Calu3 (cell line): Measurements from ENCODE around the gene ZBTB37. TPM values are rescaled to one million over a fixed set of nuclear protein-coding genes. Genes with fewer than 3 reads are reported as not detected.

Source experiments
- BruUV-seq: library from RNA; stranded (reverse); fragments of 400-500 nt; replicated peaks from 2 replicates; lab custom pipeline; 2021; lab: Mats Ljungman, UMichigan
- CTCF ChIA-PET: fragments of 300-600 bp; sonication (Branson Sonifier 250); formaldehyde crosslinking; loops from one replicate; lab custom pipeline; 2022; ENCODE audit warnings: antibody characterized with exemption; lab: Charles Lee
- DNase-seq: peaks from one replicate; pipeline ENCODE4 v3.0.0; 2022
- H3K27ac Mint-ChIP-seq: one replicate; pipeline ENCODE4 v1.8.0; 2022; ENCODE audit warnings: mixed read lengths; ENCODE audit not compliant: unreplicated experiment
- H3K27me3 Mint-ChIP-seq: one replicate; pipeline ENCODE4 v1.8.0; 2022; ENCODE audit warnings: mixed read lengths; ENCODE audit not compliant: unreplicated experiment
- H3K36me3 Mint-ChIP-seq: one replicate; pipeline ENCODE4 v1.8.0; 2022; ENCODE audit warnings: mild to moderate bottlenecking, moderate library complexity, mixed read lengths; ENCODE audit not compliant: insufficient read depth, unreplicated experiment
- H3K4me1 Mint-ChIP-seq: one replicate; pipeline ENCODE4 v1.8.0; 2022; ENCODE audit warnings: mild to moderate bottlenecking, low read depth, mixed read lengths; ENCODE audit not compliant: unreplicated experiment
- H3K4me3 Mint-ChIP-seq: one replicate; pipeline ENCODE4 v1.8.0; 2022; ENCODE audit warnings: mild to moderate bottlenecking, low read depth, moderate library complexity, mixed read lengths; ENCODE audit not compliant: unreplicated experiment
- H3K9me3 Mint-ChIP-seq: one replicate; pipeline ENCODE4 v1.8.0; 2022; ENCODE audit warnings: low read depth, mixed read lengths; ENCODE audit not compliant: unreplicated experiment
- CTCF ChIP-seq: fragments of 200-600 bp; IDR thresholded peaks from one replicate; pipeline ENCODE4 v1.8.0; 2022; ENCODE audit warnings: antibody characterized with exemption; ENCODE audit not compliant: unreplicated experiment
- intact Hi-C: fragments of 100-400 bp; cut with micrococcal nuclease; formaldehyde crosslinking; loops from one replicate; pipeline ENCODE4 v1.10.0; 2022; ENCODE audit not compliant: unreplicated experiment
- total RNA-seq: library from RNA; stranded (reverse); gene quantifications from 2 replicates; pipeline ENCODE4 v1.2.3, GENCODE V29; 2022

The ZBTB37 gene
- total RNA-seq, 1 experiment from 2014 or later, result 10.9 TPM

GRCh38 chr1:173852105-173852504 is 16.1 kb upstream of the ZBTB37 start:
- no peak for DNase-seq
- no peak overlapping the region for H3K4me3 Mint-ChIP-seq
- TF ChIP-seq CTCF, result no peak
- no peak overlapping the region for H3K27ac Mint-ChIP-seq
- H3K9me3 Mint-ChIP-seq, result no peaks in the 10 kb centered on the region
- no peaks in the 10 kb centered on the region for H3K27me3 Mint-ChIP-seq
- CTCF ChIA-PET, result no interaction called here
- BruUV-seq, result no TSS peak
- H3K36me3 Mint-ChIP-seq, result peaks cover 36% of the 10 kb centered on the region
- H3K4me1 Mint-ChIP-seq, result no peaks in the 10 kb centered on the region
- intact Hi-C loops, result no loop called here

DNA sequence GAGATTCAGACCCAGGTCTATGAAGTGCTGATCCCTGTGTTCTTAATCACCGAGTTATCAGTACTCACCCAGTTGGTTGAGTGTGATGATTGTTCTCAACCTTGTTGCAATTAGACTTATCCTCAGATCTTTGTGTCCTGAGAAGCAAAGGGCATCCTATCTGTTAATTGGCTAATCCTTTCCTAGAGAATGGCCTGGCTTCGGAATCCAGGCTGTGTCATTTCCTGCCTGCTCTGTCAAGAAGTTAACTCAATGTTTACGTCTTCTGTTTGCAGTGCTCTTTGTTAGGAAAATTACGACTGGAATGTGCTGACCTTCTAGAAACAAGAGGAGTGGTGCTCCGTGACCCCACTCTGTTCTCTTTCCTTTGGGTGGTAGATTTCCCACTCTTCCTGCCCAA is 15.1 kb upstream of the ZBTB37 start:
- no peak overlapping the region for H3K4me3 Mint-ChIP-seq
- H3K27ac Mint-ChIP-seq, result no peak overlapping the region
- no peaks in the 10 kb centered on the region for H3K27me3 Mint-ChIP-seq
- TF ChIP-seq CTCF, result no peak
- DNase-seq, result no peak
- BruUV-seq, result no TSS peak
- peaks cover 44% of the 10 kb centered on the region for H3K36me3 Mint-ChIP-seq
- H3K4me1 Mint-ChIP-seq, result no peaks in the 10 kb centered on the region
- intact Hi-C loops, result no loop called here
- CTCF ChIA-PET, result no interaction called here
- H3K9me3 Mint-ChIP-seq, result no peaks in the 10 kb centered on the region

DNA sequence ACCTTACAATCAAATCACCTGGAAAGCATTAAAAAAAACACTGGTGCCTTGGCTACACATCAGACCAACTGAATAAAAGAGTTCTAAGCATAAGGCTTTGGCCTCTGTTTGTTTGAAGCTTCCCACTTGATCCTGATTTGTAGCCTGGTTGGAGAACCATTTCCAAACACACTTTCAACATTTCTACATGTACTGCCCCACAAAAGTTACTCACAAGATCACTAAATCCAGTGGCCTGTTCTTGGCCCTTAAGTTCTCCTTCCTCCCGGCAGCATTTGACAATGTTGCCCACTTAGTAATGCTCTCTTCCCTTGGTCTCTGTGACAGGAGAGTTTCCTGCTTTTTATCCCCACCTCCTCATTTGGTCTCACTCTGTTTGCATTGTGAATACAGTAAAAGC is 12.2 kb upstream of the ZBTB37 start:
- TF ChIP-seq CTCF, result no peak
- intact Hi-C loops, result no loop called here
- BruUV-seq, result no TSS peak
- Mint-ChIP-seq H3K9me3 (no peaks in the 10 kb centered on the region), H3K36me3 (peaks cover 65% of the 10 kb centered on the region), H3K4me3 (no peak overlapping the region), H3K4me1 (no peaks in the 10 kb centered on the region), H3K27ac (peak overlapping the region; percentile 25), H3K27me3 (no peaks in the 10 kb centered on the region)
- DNase-seq, result no peak
- CTCF ChIA-PET, result no interaction called here

DNA sequence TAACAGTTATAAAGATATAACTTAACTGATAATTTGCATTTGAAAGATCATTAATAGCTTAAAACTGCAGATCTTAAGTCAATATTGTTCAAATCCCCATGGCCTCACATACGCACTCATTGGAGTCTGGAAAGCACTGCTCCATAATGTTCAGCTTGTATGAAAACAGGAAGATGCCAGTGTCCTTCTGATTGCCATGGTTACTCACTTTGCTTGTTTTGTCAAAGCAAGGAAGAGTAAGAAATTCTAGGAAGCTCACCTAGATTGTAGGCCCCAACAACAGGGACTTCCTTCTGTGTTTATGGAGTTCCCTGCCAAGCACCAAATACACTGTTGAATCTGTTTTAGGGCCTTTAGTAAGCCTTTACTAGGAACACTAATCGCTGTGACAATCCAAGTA is 11.3 kb upstream of the ZBTB37 start:
- TF ChIP-seq CTCF, result no peak
- CTCF ChIA-PET, result no interaction called here
- Mint-ChIP-seq H3K4me1 (no peaks in the 10 kb centered on the region), H3K9me3 (no peaks in the 10 kb centered on the region), H3K27ac (no peak overlapping the region), H3K4me3 (no peak overlapping the region), H3K36me3 (peaks cover 74% of the 10 kb centered on the region), H3K27me3 (no peaks in the 10 kb centered on the region)
- intact Hi-C loops, result no loop called here
- no peak for DNase-seq
- BruUV-seq, result no TSS peak
